Measurements from ENCODE around the gene USP10.
"Not testable (repeated sequence)": the region's sequence is repeated elsewhere in the genome, so short reads cannot be mapped to it uniquely, and the experiment has no call there.

The USP10 gene

DNA sequence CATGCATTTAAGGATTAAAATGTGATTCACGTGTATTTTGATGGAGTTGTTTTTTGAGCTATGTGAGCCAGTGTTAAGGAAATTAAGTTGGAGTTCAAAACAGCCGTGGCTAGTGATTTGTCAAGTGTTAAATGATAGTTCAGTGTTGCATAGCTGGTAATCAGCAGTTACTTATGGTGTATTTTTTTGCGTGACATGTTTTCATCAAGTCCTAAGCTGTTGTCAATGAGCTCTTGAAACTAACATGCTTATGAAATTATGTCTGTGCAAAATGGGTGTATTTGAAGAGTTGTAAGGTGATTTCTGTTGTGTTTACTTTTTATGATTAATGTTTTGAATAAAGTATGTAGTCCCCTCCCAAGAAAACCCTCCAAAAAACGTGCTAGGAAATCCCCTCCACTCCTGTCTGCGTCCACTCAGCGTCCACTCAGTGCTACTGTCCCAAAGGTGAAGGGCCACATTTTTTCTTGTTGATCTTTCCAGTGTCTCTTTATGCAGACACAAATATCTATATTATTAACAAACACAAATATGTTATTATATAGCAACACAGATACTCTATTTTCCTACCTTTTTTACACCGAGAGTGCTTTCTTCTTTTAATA lies 30.0 kb downstream of the USP10 start:
- no peak for ATAC-seq

DNA sequence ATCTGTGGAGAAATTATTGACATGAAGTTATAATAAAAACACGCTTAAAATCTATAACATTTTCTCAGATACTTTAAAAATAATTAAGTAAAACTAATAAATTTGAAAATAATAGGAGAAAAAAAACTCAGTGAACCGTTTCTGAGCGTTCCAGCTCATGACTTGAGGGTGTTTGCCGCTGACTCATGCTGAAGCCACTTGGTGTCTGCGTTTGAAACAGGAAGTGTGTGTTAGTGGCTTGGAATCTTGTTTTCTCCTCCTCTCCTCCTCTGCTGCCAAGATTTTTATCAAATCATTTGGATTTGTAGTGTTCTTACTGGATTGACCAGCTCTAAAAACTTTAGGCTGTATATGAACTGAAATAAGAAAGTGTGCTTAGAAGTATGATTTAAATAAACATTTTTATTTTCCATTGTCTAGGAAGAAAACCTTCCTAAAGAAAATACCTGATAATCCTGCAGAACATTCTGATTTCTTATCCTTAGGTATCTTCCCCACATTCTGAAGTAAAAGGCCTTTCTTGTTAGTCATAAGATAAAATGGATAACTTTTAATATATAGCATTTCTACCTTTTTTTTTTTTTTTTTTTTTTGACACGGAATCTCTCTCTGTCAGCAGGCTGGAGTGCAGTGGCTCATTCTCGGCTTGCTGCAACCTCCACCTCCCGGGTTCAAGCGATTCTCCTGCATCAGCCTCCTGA lies 30.8 kb downstream of the USP10 start:
- ATAC-seq = peak in 1 of 2 donors; percentile 79

DNA sequence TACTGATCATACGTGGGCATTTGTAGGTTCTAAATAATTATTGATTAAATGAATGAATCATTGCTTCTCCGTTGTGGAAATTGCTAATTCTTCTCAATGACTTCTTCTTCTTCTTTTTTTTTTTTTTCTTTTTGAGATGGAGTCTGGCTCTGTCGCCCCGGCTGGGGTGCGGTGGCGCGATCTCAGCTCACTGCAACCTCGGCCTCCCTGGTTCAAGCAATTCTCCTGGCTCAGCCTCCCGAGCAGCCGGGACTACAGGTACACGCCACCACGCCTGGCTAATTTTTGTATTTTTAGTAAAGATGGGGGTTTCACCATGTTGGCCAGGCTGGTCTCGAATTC lies 32.5 kb downstream of the USP10 start:
- ATAC-seq = not testable (repeated sequence)

- no peak for ATAC-seq
Measured at GRCh38 chr16:84732674-84733352, 33.0 kb downstream of the USP10 start.

DNA sequence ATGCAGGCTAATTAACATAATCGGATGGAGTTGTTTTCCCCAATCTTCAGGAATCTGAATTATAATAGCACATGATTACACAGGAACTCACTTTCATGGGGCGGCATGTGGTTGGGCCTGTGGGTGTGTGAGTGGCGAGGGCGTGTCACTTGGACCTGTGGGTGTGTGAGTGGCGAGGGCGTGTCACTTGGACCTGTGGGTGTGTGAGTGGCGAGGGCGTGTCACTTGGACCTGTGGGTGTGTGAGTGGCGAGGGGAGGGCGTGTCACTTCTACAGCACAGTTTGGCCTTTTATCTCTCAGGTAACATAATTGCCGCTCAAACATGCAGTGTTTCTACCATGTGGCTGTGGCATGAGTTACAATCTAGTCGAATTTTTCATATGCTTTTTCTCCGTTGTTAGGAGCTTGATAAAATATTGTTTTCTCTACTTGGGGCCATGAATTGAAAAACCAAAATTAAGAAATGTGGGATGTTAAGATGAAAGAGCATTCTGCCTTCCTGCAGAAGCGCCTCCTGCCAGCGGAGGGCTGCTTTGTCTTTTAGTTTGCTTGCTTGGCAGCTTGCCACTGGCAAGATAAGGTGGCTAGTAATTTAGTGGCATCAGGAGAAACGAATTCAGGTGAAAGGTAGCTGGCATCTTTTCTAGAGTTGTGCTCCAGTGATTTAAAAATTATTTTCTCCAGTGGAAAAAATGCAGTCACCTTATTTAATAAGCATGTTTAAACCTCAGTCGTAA lies 36.2 kb downstream of the USP10 start:
- no peak for ATAC-seq

DNA sequence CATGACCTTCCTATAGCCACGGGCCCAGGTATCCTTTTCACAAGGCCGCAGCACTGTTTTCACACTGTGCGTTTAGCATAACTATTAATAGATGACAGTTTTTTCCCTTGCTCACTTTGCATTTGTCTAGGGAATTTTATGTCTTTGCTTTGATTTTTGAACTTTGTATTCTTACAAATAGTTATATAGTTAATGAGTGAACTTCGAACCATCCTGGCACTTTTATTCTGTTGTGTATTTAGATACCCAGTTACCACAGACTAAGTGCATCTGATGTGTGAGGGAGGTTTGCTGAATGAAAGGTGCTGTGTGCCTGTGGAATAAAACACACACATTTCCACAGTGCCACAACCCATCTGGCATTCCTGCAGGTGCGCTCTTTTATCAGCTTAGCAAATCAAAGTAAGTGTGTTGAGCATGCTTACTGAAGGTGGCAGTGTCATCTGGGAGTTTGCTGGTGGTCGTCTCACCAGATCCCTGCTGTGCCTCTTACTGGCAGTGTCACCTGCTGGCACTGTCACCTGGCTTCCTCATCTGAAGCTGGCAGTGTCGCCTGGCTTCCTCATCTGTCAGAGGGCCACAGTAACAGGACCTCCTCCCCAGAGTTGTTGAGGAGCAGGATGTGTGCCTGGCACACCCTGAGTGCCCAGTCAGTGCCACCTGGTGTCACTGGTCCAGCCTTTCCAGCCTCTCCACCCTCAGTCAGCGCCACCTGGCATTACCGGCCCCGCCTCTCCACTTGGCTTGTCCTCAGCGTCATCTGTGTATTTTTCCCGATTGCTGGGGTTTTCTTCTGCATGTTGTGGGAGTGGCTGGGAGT lies 37.6 kb downstream of the USP10 start:
- ATAC-seq = no peak

DNA sequence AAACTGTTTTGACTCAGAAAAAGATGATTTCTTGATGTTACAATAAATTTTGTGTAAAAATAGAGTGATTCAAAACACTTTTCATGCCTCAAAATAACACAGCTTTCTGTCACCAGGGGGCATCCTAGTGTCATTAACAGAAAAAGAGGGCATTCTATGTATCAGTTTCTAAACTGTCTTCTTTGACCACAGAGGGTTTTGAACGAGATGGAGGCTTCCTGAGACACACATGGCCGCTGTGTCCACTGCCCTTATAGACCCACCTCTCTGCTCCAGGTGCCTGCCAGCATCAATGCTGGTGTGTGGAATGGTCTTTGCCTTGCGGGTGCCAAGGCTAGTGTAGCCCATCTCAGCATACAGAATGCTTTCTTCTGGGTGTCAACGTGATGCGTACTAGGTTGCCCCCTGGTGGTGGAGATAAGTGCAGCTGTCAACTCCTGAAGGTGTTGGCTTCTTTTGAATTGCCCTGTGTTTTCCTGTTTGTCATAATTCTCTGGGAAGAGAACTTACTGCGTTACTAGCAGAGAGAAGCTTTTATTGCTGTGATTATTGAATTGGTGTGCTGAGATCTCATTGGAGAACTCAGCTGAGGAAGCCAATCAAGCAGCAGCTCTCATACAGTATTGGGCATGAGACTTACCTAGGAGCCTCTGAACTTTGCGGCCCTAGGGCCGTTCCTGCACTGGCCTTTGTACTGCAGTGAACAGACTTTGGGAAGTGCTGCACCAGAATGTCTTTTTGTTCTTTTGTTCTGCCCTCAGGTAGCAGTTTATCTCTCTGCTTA lies 38.6 kb downstream of the USP10 start:
- peak; percentile 72 to 75 for ATAC-seq

GRCh38 chr16:84739349-84740124 lies 39.7 kb downstream of the USP10 start:
- no peak for ATAC-seq

GRCh38 chr16:84740596-84741116 lies 40.9 kb downstream of the USP10 start:
- ATAC-seq = no peak

GRCh38 chr16:84741340-84741830 lies 41.6 kb downstream of the USP10 start:
- ATAC-seq = peak; percentile 67 to 78

DNA sequence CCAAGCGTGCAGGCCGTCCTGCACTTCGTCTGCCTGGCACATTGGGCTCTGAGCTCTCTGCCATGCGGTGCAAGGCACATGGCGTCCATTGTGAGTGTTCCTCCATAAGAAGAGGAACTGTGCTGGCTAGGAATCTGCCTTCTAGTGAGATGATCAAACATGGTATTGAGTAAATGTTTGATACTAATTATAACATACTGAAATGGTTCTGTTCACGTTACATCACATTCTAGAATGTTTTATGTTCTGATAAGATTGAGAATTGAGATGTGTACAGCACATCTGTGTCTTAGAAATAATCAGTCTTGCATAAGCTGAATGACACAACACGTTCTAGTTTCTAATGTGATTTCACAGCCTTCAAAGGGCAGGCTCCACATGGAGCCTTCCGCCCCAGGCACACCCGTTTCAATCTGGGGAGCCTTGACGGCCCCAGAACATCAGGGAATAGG lies 42.9 kb downstream of the USP10 start:
- no peak for ATAC-seq

DNA sequence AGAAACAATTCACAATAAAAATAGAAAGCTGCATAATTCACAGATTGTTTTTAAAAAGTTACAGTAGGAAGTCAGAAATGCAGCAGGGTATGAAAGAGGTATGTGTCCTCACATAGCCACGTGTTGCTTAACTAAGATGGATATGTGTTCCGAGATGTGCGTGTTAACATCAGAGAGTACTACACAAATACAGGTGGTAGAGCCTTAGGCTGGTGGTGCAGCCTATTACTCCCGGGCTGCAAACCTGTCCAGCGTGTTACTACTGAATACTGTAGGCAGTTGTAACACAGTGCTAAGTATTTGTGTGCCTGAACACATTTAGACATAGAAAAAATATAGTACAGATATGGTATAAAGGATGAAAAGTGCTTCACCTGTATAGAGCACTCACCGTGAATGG lies 46.4 kb downstream of the USP10 start:
- no peak for ATAC-seq

DNA sequence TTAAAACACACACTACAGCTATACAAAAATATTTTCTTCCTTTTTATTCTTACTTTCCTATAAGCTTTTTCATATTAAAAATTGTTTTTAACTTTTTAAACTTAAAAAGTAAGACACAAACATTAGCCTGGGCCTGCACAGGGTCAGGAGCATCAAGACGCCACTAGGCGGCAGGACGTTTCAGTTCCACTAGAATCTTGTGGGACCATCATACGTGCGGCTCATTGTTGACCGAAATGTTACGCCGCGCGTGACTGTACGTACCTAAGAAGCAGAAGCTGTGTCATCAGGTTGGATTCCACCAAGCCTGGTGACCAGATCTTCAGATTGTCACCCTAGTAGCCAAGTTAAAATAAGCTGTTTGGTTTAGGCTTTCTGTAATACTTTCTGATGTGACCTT lies 47.1 kb downstream of the USP10 start:
- ATAC-seq = no peak

DNA sequence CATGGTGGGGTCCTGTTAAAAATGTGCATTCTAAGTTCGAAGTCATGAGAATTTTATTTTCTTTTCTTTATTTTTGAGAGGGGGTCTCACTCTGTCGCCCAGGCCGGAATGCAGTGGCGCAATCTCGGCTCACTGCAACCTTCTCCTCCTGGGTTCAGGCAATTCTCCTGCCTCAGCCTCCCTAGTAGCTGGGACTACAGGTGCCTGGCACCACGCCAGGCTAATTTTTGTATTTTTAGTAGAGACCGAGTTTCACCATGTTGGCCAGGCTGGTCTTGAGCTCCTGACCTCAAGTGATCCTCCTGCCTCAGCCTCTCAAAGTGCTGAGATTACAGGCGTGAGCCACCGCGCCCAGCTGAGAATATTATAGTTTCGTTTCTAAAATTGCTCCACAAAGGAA lies 48.4 kb downstream of the USP10 start:
- ATAC-seq = not testable (repeated sequence)

GRCh38 chr16:84749072-84749471 lies 49.3 kb downstream of the USP10 start:
- ATAC-seq = no peak

DNA sequence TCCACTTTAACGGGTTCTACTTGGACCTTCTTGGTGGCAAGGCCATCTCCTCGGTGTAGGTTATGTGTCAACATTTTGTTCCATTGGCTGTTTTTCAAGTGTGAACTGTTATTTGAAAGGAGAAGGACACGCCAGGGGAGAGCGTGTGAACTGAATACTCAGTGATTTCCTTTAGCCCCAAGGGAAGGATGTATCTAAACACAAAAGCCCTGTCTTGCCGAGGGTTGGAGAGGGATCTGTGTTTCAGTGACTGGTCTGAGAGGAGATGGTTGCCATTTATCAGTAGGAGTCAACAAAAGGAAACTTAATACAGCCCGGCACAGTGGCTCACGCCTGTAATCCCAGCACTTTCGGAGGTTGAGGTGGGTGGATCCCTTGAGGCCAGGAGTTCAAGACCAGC lies 50.0 kb downstream of the USP10 start:
- ATAC-seq = no peak

GRCh38 chr16:84750575-84750974 lies 50.8 kb downstream of the USP10 start:
- ATAC-seq = no peak

- no peak for ATAC-seq
Measured at GRCh38 chr16:84751241-84751640, 51.4 kb downstream of the USP10 start.

GRCh38 chr16:84751947-84752346 lies 52.1 kb downstream of the USP10 start:
- ATAC-seq = peak; percentile 80 to 89

- ATAC-seq = peak in 1 of 2 donors; percentile 28
Measured at GRCh38 chr16:84752600-84752999, 52.8 kb downstream of the USP10 start.
